ENCODE data around the gene NTSR1. TPM values are rescaled to one million over a fixed set of nuclear protein-coding genes. Genes with fewer than 3 reads are reported as not detected.

The NTSR1 gene
- total RNA-seq, 1 experiment from 2014 or later = 0.16 TPM

GRCh38 chr20:62702895-62703852 lies 5.5 kb upstream of the NTSR1 start:
- peaks cover 29% of the 10 kb centered on the region for H3K27me3 Mint-ChIP-seq (ENCODE audit: insufficient read depth, unreplicated experiment)
- H3K27ac Mint-ChIP-seq (ENCODE audit: unreplicated experiment) = no peak overlapping the region
- H3K36me3 ChIP-seq (ENCODE audit: control insufficient read depth, insufficient read depth, low read length) = no peaks in the 10 kb centered on the region
- no peak overlapping the region for H3K4me3 Mint-ChIP-seq (ENCODE audit: unreplicated experiment)
- CTCF ChIA-PET = interaction anchor here (0.5 to 1.8 kb wide), 6 partner anchors 9 to 105 kb away, joined by 3 to 8 read pairs (median 4); no protein-coding TSS in a partner anchor
- H3K4me1 Mint-ChIP-seq (ENCODE audit: low read depth, unreplicated experiment) = no peaks in the 10 kb centered on the region
- no peaks in the 10 kb centered on the region for H3K9me3 Mint-ChIP-seq (ENCODE audit: unreplicated experiment)
- H3K27me3 ChIP-seq (replicated peaks; ENCODE audit: control insufficient read depth, insufficient read depth, low read length) = peaks cover 10% of the 10 kb centered on the region
- H3K4me1 ChIP-seq = 0 out of 2 replicates have a peak, but pooled peaks cover 7% of the 10 kb centered on the region
- H3K4me3 ChIP-seq (ENCODE audit: low read depth, low read length) = no peak overlapping the region
- BruUV-seq (replicated peaks) = no TSS peak
- no peak for DNase-seq
- intact Hi-C loops (cut with micrococcal nuclease; ENCODE audit: unreplicated experiment) = no loop called here
- no peaks in the 10 kb centered on the region for H3K9me3 ChIP-seq
- POLR2A ChIA-PET = no interaction called here
- TF ChIP-seq CTCF (IDR thresholded peaks at IDR 0.05; ENCODE audit: insufficient read depth in 1 of 2, low read depth in 1 of 2, low read length in 1 of 2, severe bottlenecking in 1 of 2, unreplicated experiment in 1 of 2) = peak in 1 of 2 experiments; percentile 2
- no peaks in the 10 kb centered on the region for H3K36me3 Mint-ChIP-seq (ENCODE audit: insufficient read depth, unreplicated experiment)

GRCh38 chr20:62703853-62704228 lies 4.8 kb upstream of the NTSR1 start:
- TF ChIP-seq CTCF (IDR thresholded peaks at IDR 0.05; ENCODE audit: insufficient read depth in 1 of 2, low read depth in 1 of 2, low read length in 1 of 2, severe bottlenecking in 1 of 2, unreplicated experiment in 1 of 2) = no peak
- no peak overlapping the region for H3K4me3 ChIP-seq (ENCODE audit: low read depth, low read length)
- no peaks in the 10 kb centered on the region for H3K36me3 ChIP-seq (ENCODE audit: control insufficient read depth, insufficient read depth, low read length)
- Mint-ChIP-seq H3K27me3 (ENCODE audit: insufficient read depth, unreplicated experiment) (peaks cover 30% of the 10 kb centered on the region), H3K36me3 (ENCODE audit: insufficient read depth, unreplicated experiment) (no peaks in the 10 kb centered on the region), H3K27ac (ENCODE audit: unreplicated experiment) (no peak overlapping the region), H3K9me3 (ENCODE audit: unreplicated experiment) (no peaks in the 10 kb centered on the region), H3K4me1 (ENCODE audit: low read depth, unreplicated experiment) (no peaks in the 10 kb centered on the region), H3K4me3 (ENCODE audit: unreplicated experiment) (no peak overlapping the region)
- H3K4me1 ChIP-seq = 0 out of 2 replicates have a peak, but pooled peaks cover 7% of the 10 kb centered on the region
- POLR2A ChIA-PET = no interaction called here
- BruUV-seq (replicated peaks) = no TSS peak
- no peaks in the 10 kb centered on the region for H3K9me3 ChIP-seq
- DNase-seq = no peak
- intact Hi-C loops (cut with micrococcal nuclease; ENCODE audit: unreplicated experiment) = no loop called here
- peaks cover 10% of the 10 kb centered on the region for H3K27me3 ChIP-seq (replicated peaks; ENCODE audit: control insufficient read depth, insufficient read depth, low read length)
- CTCF ChIA-PET = interaction anchor here (0.6 to 1.8 kb wide), 6 partner anchors 10 to 105 kb away, joined by 3 to 8 read pairs (median 4); no protein-coding TSS in a partner anchor

- H3K4me3 Mint-ChIP-seq (ENCODE audit: unreplicated experiment) = no peak overlapping the region
- Histone ChIP-seq H3K36me3 (ENCODE audit: control insufficient read depth, insufficient read depth, low read length) (no peaks in the 10 kb centered on the region), H3K27me3 (replicated peaks; ENCODE audit: control insufficient read depth, insufficient read depth, low read length) (peaks cover 8% of the 10 kb centered on the region), H3K4me3 (ENCODE audit: low read depth, low read length) (no peak overlapping the region), H3K9me3 (no peaks in the 10 kb centered on the region), H3K4me1 (0 out of 2 replicates have a peak, but pooled peaks cover 7% of the 10 kb centered on the region)
- ChIA-PET POLR2A (no interaction called here), CTCF (interaction anchor here (0.9 to 1.5 kb wide), 3 partner anchors 11 to 90 kb away, joined by 3 to 4 read pairs (median 3); no protein-coding TSS in a partner anchor)
- intact Hi-C loops (cut with micrococcal nuclease; ENCODE audit: unreplicated experiment) = no loop called here
- H3K27me3 Mint-ChIP-seq (ENCODE audit: insufficient read depth, unreplicated experiment) = peaks cover 30% of the 10 kb centered on the region
- H3K36me3 Mint-ChIP-seq (ENCODE audit: insufficient read depth, unreplicated experiment) = no peaks in the 10 kb centered on the region
- H3K4me1 Mint-ChIP-seq (ENCODE audit: low read depth, unreplicated experiment) = no peaks in the 10 kb centered on the region
- no peak overlapping the region for H3K27ac Mint-ChIP-seq (ENCODE audit: unreplicated experiment)
- H3K9me3 Mint-ChIP-seq (ENCODE audit: unreplicated experiment) = no peaks in the 10 kb centered on the region
- DNase-seq = peak in 1 of 2 experiments; percentile 42
- no peak for TF ChIP-seq CTCF (IDR thresholded peaks at IDR 0.05; ENCODE audit: insufficient read depth in 1 of 2, low read depth in 1 of 2, low read length in 1 of 2, severe bottlenecking in 1 of 2, unreplicated experiment in 1 of 2)
- no TSS peak for BruUV-seq (replicated peaks)
These were observed 4.2 kb upstream of the NTSR1 start for GRCh38 chr20:62704341-62704948.
